Ishikawa (cell line): ENCODE measurements around the gene PPP2R2D.

Experiments
- CEBPB ChIP-seq: IDR thresholded peaks from 2 replicates; pipeline ENCODE4 v1.6.1; 2012
- CREB1 ChIP-seq: IDR thresholded peaks from 2 replicates; pipeline ENCODE4 v1.6.1; 2012; ENCODE audit warnings: low read depth
- EGR1 ChIP-seq: IDR thresholded peaks from 2 replicates; pipeline ENCODE4 v1.6.1; 2012
- EP300 ChIP-seq: IDR thresholded peaks from 2 replicates; pipeline ENCODE4 v1.6.1; 2012; ENCODE audit warnings: borderline replicate concordance
- FOXM1 ChIP-seq: IDR thresholded peaks from 2 replicates; pipeline ENCODE4 v1.6.1; 2012; ENCODE audit warnings: low read depth, borderline replicate concordance
- MAX ChIP-seq: IDR thresholded peaks from 2 replicates; pipeline ENCODE4 v1.6.1; 2012
- NFIC ChIP-seq: IDR thresholded peaks from 2 replicates; pipeline ENCODE4 v1.6.1; 2012
- RAD21 ChIP-seq: IDR thresholded peaks from 2 replicates; pipeline ENCODE4 v1.6.1; 2012; ENCODE audit warnings: low read depth
- REST ChIP-seq: IDR thresholded peaks from 2 replicates; pipeline ENCODE4 v1.6.1; 2012; ENCODE audit warnings: low read depth, mild to moderate bottlenecking
- TAF1 ChIP-seq: IDR thresholded peaks from 2 replicates; pipeline ENCODE4 v1.6.1; 2012; ENCODE audit warnings: low read depth, mild to moderate bottlenecking
- TCF12 ChIP-seq: IDR thresholded peaks from 2 replicates; pipeline ENCODE4 v1.6.1; 2012; ENCODE audit warnings: low read depth
- TEAD4 ChIP-seq: IDR thresholded peaks from 2 replicates; pipeline ENCODE4 v1.6.1; 2012
- USF1 ChIP-seq: IDR thresholded peaks from 2 replicates; pipeline ENCODE4 v1.6.1; 2012
- YY1 ChIP-seq: IDR thresholded peaks from 2 replicates; pipeline ENCODE4 v1.6.1; 2012; ENCODE audit warnings: low read depth
- ZBTB7A ChIP-seq: IDR thresholded peaks from 2 replicates; pipeline ENCODE4 v1.6.1; 2012; ENCODE audit warnings: low read depth

The PPP2R2D gene

GRCh38 chr10:131998845-131999681 lies 98.3 kb downstream of the PPP2R2D start:
- TF ChIP-seq MAX, result no peak
- no peak for TF ChIP-seq ZBTB7A
- TF ChIP-seq TEAD4, result no peak
- TF ChIP-seq TAF1, result no peak
- TF ChIP-seq CREB1, result no peak
- no peak for TF ChIP-seq REST
- TF ChIP-seq RAD21, result no peak
- no peak for TF ChIP-seq EP300
- TF ChIP-seq EGR1, result no peak
- TF ChIP-seq YY1, result no peak

- TF ChIP-seq CEBPB (no peak), ZBTB7A (no peak), MAX (no peak), TEAD4 (no peak), NFIC (no peak), RAD21 (no peak), TAF1 (no peak), TCF12 (no peak), REST (no peak), FOXM1 (no peak), YY1 (no peak), USF1 (no peak), EP300 (no peak), EGR1 (no peak), CREB1 (no peak)
Measured at GRCh38 chr10:132001238-132001972, 100.6 kb downstream of the PPP2R2D start.

- TF ChIP-seq NFIC (no peak), ZBTB7A (no peak), MAX (no peak), TCF12 (no peak), CREB1 (no peak), TEAD4 (no peak), TAF1 (no peak), REST (no peak), FOXM1 (no peak), YY1 (no peak), USF1 (no peak), CEBPB (no peak), EGR1 (no peak), EP300 (no peak), RAD21 (no peak)
Measured at GRCh38 chr10:132002004-132002403, 101.2 kb downstream of the PPP2R2D start.
